SIG-M5 treated with dmso at 0.1 percent for 504 hours (cell line): ENCODE measurements around the gene BTD.

ENCODE experiments used
- DNase-seq: peaks from one replicate; lab custom pipeline; 2025; ENCODE audit not compliant: unreplicated experiment; lab: John Stamatoyannopoulos, UW

Gene BTD

GRCh38 chr3:15660055-15660935 lies 58.8 kb downstream of the BTD start:
- no peak for DNase-seq

- no peak for DNase-seq
These were observed 62.6 kb downstream of the BTD start for GRCh38 chr3:15664144-15664543.

GRCh38 chr3:15665510-15666150 lies 64.1 kb downstream of the BTD start:
- no peak for DNase-seq

DNA sequence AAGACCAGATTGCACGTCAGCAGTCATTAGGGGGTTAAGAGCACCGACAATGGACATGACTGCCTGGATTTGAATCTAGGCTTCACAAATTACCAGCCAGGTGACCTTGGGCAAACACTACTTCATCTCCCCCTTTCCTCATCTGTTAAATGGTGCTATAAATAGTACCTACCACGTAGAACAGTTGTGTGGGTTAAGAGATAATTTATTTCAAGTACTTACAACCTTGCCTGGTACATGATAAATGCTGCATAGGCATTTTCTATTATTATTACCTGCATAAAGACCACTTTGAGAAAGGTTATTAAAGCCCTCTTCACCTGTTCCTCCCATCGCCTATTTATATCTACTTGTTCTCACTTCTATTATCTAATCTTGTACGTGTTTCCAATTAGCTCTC lies 64.7 kb downstream of the BTD start:
- no peak for DNase-seq

GRCh38 chr3:15667484-15667883 lies 65.9 kb downstream of the BTD start:
- DNase-seq: no peak

GRCh38 chr3:15673536-15673935 lies 72.0 kb downstream of the BTD start:
- no peak for DNase-seq

- no peak for DNase-seq
These were observed 74.7 kb downstream of the BTD start for GRCh38 chr3:15676259-15676658.

GRCh38 chr3:15679306-15679705 lies 77.8 kb downstream of the BTD start:
- no peak for DNase-seq

- DNase-seq: no peak
These were observed 80.1 kb downstream of the BTD start for GRCh38 chr3:15681668-15682067.

- DNase-seq: peak; percentile 77
These were observed 81.1 kb downstream of the BTD start for GRCh38 chr3:15682561-15683185.

GRCh38 chr3:15683253-15683652 lies 81.7 kb downstream of the BTD start:
- no peak for DNase-seq

GRCh38 chr3:15685927-15686326 lies 84.4 kb downstream of the BTD start:
- peak; percentile 58 for DNase-seq

DNA sequence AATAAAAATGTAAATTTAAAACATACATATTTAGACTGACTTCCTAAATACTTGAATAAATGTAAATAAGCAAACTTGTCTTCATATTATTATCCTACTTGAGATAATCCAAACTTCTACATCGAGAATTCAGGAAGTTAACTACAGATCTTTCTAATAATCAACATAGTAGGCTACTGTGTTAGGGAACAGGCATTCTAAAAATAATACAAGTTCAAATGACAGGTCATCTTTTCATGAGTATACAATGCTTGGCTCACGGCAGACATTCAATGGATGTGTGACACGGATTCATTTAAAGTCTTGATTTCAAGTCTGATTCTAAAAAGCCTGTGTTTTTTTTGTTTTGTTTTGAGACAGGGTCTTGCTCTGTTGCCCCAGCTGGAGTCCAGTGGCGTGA lies 88.7 kb downstream of the BTD start:
- no peak for DNase-seq

DNA sequence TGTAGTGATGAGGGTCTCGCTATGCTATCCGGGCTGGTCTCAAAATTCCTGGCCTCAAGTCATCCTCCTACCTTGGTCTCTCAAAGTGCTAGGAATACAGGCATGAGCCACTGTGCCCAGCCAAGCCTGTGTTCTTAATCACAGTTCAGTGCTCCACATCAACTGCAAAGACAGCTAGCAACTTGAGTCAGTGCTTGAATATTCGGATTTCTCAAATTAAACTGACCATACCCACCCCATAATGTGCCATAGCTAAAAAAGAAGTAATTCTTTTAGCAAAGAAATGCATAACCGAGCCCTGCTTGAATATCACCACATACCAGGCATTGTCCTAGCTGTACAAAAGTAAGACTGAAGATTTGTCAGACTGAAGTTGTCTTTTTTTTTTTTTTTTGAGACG lies 89.2 kb downstream of the BTD start:
- DNase-seq: no peak

DNA sequence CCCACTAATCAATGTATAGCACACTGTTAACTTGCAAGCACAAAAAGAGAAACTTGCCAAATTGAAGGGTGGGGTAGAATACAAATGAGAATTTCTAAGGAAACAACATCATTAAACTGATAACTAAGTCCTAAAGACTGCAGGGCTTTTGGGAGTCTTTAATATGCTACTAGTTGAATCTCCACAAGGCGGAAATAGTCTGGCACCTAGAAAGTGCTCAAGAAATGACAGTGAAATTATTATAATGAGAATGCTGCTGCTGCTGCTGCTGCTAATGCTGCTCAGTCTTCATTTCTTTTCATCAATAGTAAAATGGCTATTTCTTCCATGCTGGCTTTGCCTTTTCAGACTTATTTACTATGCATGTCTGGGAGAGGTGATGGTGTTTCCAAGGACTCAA lies 91.8 kb downstream of the BTD start:
- DNase-seq: no peak

DNA sequence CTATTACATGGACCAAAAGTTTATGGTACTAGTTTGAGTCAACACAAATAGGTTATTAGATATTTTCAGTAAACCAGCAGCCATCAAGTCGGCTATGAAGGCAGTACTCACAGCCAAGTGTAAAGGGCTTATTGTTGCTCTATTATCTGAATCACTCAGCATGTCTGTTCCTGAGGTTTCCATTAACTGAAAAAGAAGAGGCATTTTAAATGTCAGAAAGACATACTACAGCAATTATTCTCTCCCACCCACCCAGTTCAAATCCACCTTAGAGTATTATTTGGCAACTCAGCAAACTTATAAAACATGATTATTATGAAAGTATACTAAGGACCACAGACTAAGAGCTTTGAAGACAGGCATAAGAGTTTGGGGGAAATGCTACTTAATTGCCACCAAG lies 93.1 kb downstream of the BTD start:
- DNase-seq: no peak
